H1 (cell line): ENCODE data around the gene GSPT1. TPM values are rescaled to one million over a fixed set of nuclear protein-coding genes. Genes with fewer than 3 reads are reported as not detected.

Experiments used
- CTCF ChIA-PET: fragments of 300-600 bp; sonication (Branson Sonifier 250); formaldehyde crosslinking; loops from one replicate; lab custom pipeline; 2021; ENCODE audit not compliant: partially characterized antibody; lab: Charles Lee
- POLR2A ChIA-PET: fragments of 300-600 bp; sonication (Branson Sonifier 250); formaldehyde crosslinking; loops from one replicate; lab custom pipeline; 2021; ENCODE audit warnings: inconsistent platforms; ENCODE audit not compliant: partially characterized antibody; lab: Charles Lee
- DNase-seq, 2 experiments: peaks; one replicate each; pipeline versions ENCODE4 v3.0.0 to v3.0.0-alpha.2; 2010 to 2022; ENCODE audit warnings: low spot score in 2 of 2, low read depth in 1 of 2, mixed read lengths in 1 of 2
- FAIRE-seq: peaks from 2 replicates; lab custom pipeline; 2011; peaks lifted over from hg19 to GRCh38; lab: Jason Lieb, UNC
- H2AFZ ChIP-seq: 2 replicates; pipeline ENCODE4 v1.8.1; 2012; ENCODE audit warnings: low read length, inconsistent platforms
- H2AK5ac ChIP-seq: 2 replicates; pipeline ENCODE4 v1.6.1; 2013; ENCODE audit warnings: low read depth, low read length
- H2BK120ac ChIP-seq: replicated peaks from 2 replicates; pipeline ENCODE3; 2013; ENCODE audit warnings: low read depth, low read length, inconsistent platforms
- H2BK12ac ChIP-seq: 2 replicates; pipeline ENCODE4 v1.6.1; 2013; ENCODE audit warnings: low read depth, low read length
- H2BK15ac ChIP-seq: 2 replicates; pipeline ENCODE4 v1.6.1; 2013; ENCODE audit warnings: low read length
- H2BK20ac ChIP-seq: 2 replicates; pipeline ENCODE4 v1.6.1; 2013; ENCODE audit warnings: low read length
- H2BK5ac ChIP-seq: 2 replicates; pipeline ENCODE4 v1.6.1; 2013; ENCODE audit warnings: low read depth, low read length
- H3K14ac ChIP-seq: 2 replicates; pipeline ENCODE4 v1.6.1; 2013; ENCODE audit warnings: inconsistent platforms; ENCODE audit not compliant: insufficient read length
- H3K18ac ChIP-seq: 2 replicates; pipeline ENCODE4 v1.6.1; 2013; ENCODE audit warnings: low read length; ENCODE audit errors: extremely low read depth
- H3K23ac ChIP-seq: 2 replicates; pipeline ENCODE4 v1.6.1; 2013; ENCODE audit warnings: inconsistent platforms; ENCODE audit not compliant: insufficient read length
- H3K23me2 ChIP-seq: 2 replicates; pipeline ENCODE4 v1.6.1; 2013; ENCODE audit warnings: low read depth, low read length
- H3K27ac ChIP-seq: 2 replicates; pipeline ENCODE4 v1.6.1; 2011; ENCODE audit warnings: low read depth, low read length, inconsistent platforms
- H3K27me3 ChIP-seq, 4 experiments: replicated peaks in 1 of 4; 1 replicate in 1 of 4; 2 replicates in 3 of 4; pipeline versions ENCODE4 v1.6.1 to v1.8.1; 2011 to 2013; ENCODE audit warnings: low read length in 3 of 4, mild to moderate bottlenecking in 3 of 4, inconsistent platforms in 2 of 4, mixed read lengths in 2 of 4, moderate library complexity in 1 of 4; ENCODE audit not compliant: control insufficient read depth in 3 of 4, insufficient read depth in 3 of 4; ENCODE audit errors: extremely low read depth in 1 of 4
- H3K36me3 ChIP-seq, 4 experiments: 2 replicates each; pipeline versions ENCODE4 v1.6.1 to v1.8.1; 2011 to 2013; ENCODE audit warnings: mild to moderate bottlenecking in 4 of 4, low read length in 3 of 4, moderate library complexity in 2 of 4, control low read depth in 1 of 4, inconsistent platforms in 1 of 4; ENCODE audit not compliant: insufficient read depth in 4 of 4, control insufficient read depth in 2 of 4
- H3K4ac ChIP-seq: replicated peaks from 2 replicates; pipeline ENCODE3; 2013; ENCODE audit warnings: low read length, low read depth, mixed read lengths, inconsistent platforms; ENCODE audit not compliant: insufficient read length
- H3K4me1 ChIP-seq, 4 experiments: replicated peaks in 1 of 4; 1 replicate in 1 of 4; 2 replicates in 3 of 4; pipeline versions ENCODE4 v1.6.1 to v1.8.1; 2011 to 2013; ENCODE audit warnings: low read length in 3 of 4, inconsistent platforms in 2 of 4, mixed read lengths in 1 of 4; ENCODE audit not compliant: insufficient read depth in 4 of 4, control insufficient read depth in 3 of 4
- H3K4me2 ChIP-seq, 2 experiments: 2 replicates each; pipeline versions ENCODE4 v1.6.1 to v1.8.1; 2011 to 2013; ENCODE audit warnings: low read depth in 2 of 2, low read length in 2 of 2, control low read depth in 1 of 2, inconsistent platforms in 1 of 2, mild to moderate bottlenecking in 1 of 2; ENCODE audit not compliant: insufficient read depth in 1 of 2
- H3K4me3 ChIP-seq, 4 experiments: fragments of 200-600, 300-600 bp in 1 of 4; sonication (generic), shearing (Covaris generic), sonication (Bioruptor Twin) in 1 of 4; 2 replicates each; pipeline versions ENCODE4 v1.5.1 to v1.8.1; 2011 to 2016; ENCODE audit warnings: low read length in 4 of 4, low read depth in 3 of 4, control low read depth in 2 of 4, inconsistent platforms in 2 of 4, mild to moderate bottlenecking in 2 of 4, mixed read lengths in 1 of 4, moderate library complexity in 1 of 4; ENCODE audit not compliant: insufficient read depth in 2 of 4; ENCODE audit errors: extremely low read depth in 1 of 4
- H3K56ac ChIP-seq: replicated peaks from 2 replicates; pipeline ENCODE3; 2013; ENCODE audit warnings: low read depth, mild to moderate bottlenecking, mixed read lengths, low read length, inconsistent platforms; ENCODE audit not compliant: insufficient read length
- H3K79me1 ChIP-seq: 2 replicates; pipeline ENCODE4 v1.6.1; 2013; ENCODE audit warnings: low read depth, low read length, control low read depth
- H3K79me2 ChIP-seq, 2 experiments: 2 replicates each; pipeline versions ENCODE4 v1.6.1 to v1.8.1; 2012 to 2013; ENCODE audit warnings: low read length in 2 of 2, mild to moderate bottlenecking in 2 of 2, inconsistent platforms in 1 of 2; ENCODE audit not compliant: insufficient read depth in 2 of 2, control insufficient read depth in 1 of 2
- H3K9ac ChIP-seq, 4 experiments: replicated peaks in 1 of 4; 1 replicate in 1 of 4; 2 replicates in 3 of 4; pipeline versions ENCODE4 v1.6.1 to v1.8.1; 2011 to 2013; ENCODE audit warnings: low read depth in 3 of 4, low read length in 3 of 4, control low read depth in 2 of 4, mild to moderate bottlenecking in 2 of 4, moderate library complexity in 2 of 4, inconsistent platforms in 1 of 4; ENCODE audit errors: extremely low read depth in 1 of 4
- H3K9me3 ChIP-seq, 2 experiments: 2 replicates each; pipeline versions ENCODE4 v1.6.1 to v1.8.1; 2012 to 2013; ENCODE audit warnings: mild to moderate bottlenecking in 2 of 2, moderate library complexity in 2 of 2, control low read depth in 1 of 2, inconsistent platforms in 1 of 2, low read depth in 1 of 2, low read length in 1 of 2, mixed read lengths in 1 of 2; ENCODE audit not compliant: insufficient read depth in 2 of 2
- H4K20me1 ChIP-seq, 2 experiments: replicated peaks in 1 of 2; 2 replicates each; pipeline versions ENCODE3 to v1.8.1; 2011 to 2013; ENCODE audit warnings: inconsistent platforms in 2 of 2, low read length in 2 of 2, mild to moderate bottlenecking in 1 of 2; ENCODE audit not compliant: insufficient read depth in 2 of 2, control insufficient read depth in 1 of 2
- H4K5ac ChIP-seq: 2 replicates; pipeline ENCODE4 v1.6.1; 2013; ENCODE audit warnings: low read length, low read depth, mixed read lengths, inconsistent platforms; ENCODE audit not compliant: insufficient read length
- H4K8ac ChIP-seq: 2 replicates; pipeline ENCODE4 v1.8.0; 2013; ENCODE audit warnings: mild to moderate bottlenecking, moderate library complexity, low read length, inconsistent platforms; ENCODE audit not compliant: insufficient read depth; ENCODE audit errors: extremely low read depth
- H4K91ac ChIP-seq: replicated peaks from 2 replicates; pipeline ENCODE3; 2013; ENCODE audit warnings: low read length, mixed read lengths, inconsistent platforms; ENCODE audit not compliant: insufficient read length
- CBX8 ChIP-seq: fragments of 300-800, 300-1000 bp; sonication (generic); IDR thresholded peaks from 2 replicates; pipeline ENCODE4 v1.7.1; 2016; ENCODE audit warnings: low read depth, low read length, borderline replicate concordance
- CREB1 ChIP-seq: IDR thresholded peaks from 2 replicates; pipeline ENCODE4 v1.6.1; 2012; ENCODE audit warnings: inconsistent platforms
- CTBP2 ChIP-seq: IDR thresholded peaks from 2 replicates; pipeline ENCODE4 v1.7.0; 2011; ENCODE audit warnings: borderline replicate concordance, mild to moderate bottlenecking, moderate library complexity, mixed read lengths, low read length; ENCODE audit not compliant: insufficient read depth, insufficient read length
- EZH2 ChIP-seq: fragments of 200-600 bp; sonication (generic); IDR thresholded peaks from 2 replicates; pipeline ENCODE4 v1.7.1; 2012; ENCODE audit warnings: low read depth, mild to moderate bottlenecking, moderate library complexity, low read length, inconsistent platforms; ENCODE audit not compliant: severe bottlenecking
- HDAC2 ChIP-seq, 2 experiments: fragments of 300-600 bp in 1 of 2; sonication (generic) in 1 of 2; IDR thresholded peaks; 2 replicates each; pipeline ENCODE4 v1.6.1; 2011 to 2012; ENCODE audit warnings: low read depth in 2 of 2, low read length in 2 of 2, mild to moderate bottlenecking in 2 of 2, moderate library complexity in 2 of 2, borderline replicate concordance in 1 of 2, inconsistent platforms in 1 of 2
- POLR2AphosphoS5 ChIP-seq: IDR thresholded peaks from 2 replicates; pipeline ENCODE4 v1.6.1; 2011; ENCODE audit warnings: low read depth, low read length
- RFX5 ChIP-seq: IDR thresholded peaks from 2 replicates; pipeline ENCODE4 v1.6.1; 2011; ENCODE audit warnings: low read depth, low read length, improper control_type of control experiment, borderline replicate concordance
- SIX5 ChIP-seq: IDR thresholded peaks from 2 replicates; pipeline ENCODE4 v1.6.1; 2011; ENCODE audit warnings: mild to moderate bottlenecking, low read depth, low read length
- SUZ12 ChIP-seq: fragments of 200-600 bp; sonication (generic); IDR thresholded peaks from 2 replicates; pipeline ENCODE4 v1.6.1; 2012; ENCODE audit warnings: mild to moderate bottlenecking, inconsistent platforms, low read length, moderate library complexity, mixed read lengths
- WGBS, 2 experiments: shearing (Covaris generic) in 1 of 2; methylation state at CpG; one replicate each; pipeline versions ENCODE4 v1.1.6 to v1.1.7; 2013 to 2015; ENCODE audit warnings: low lambda C conversion rate in 2 of 2, mixed read lengths in 2 of 2, inconsistent platforms in 1 of 2, low coverage in 1 of 2, missing lambda C conversion rate in 1 of 2; ENCODE audit not compliant: insufficient replicate concordance in 2 of 2, insufficient coverage in 1 of 2, insufficient read length in 1 of 2; ENCODE audit errors: extremely low coverage in 1 of 2, missing lambda C conversion rate in 1 of 2; 5-methylcytosine and 5-hydroxymethylcytosine counted together
- polyA plus RNA-seq, 7 experiments: library from polyadenylated mRNA; depleted of rRNA in 3 of 7; stranded (reverse) in 5 of 7; unstranded in 2 of 7; fragments of >200 nt in 5 of 7; fragments of 200-250 nt in 2 of 7; gene quantifications; 1 replicate in 5 of 7; 2 replicates in 1 of 7; 4 replicates in 1 of 7; pipeline versions ENCODE4 v1.2.1 to v1.2.3, GENCODE V29; 2011 to 2013; ENCODE audit warnings: missing spikeins in 2 of 7, mixed read lengths in 2 of 7
- total RNA-seq: library from RNA; stranded (reverse); fragmentation: NEBNext Ultra II Directional; extraction: Animal tissue kit (Norgen Biotek cat#: 25700); gene quantifications from 2 replicates; pipeline ENCODE4 v1.2.1, GENCODE V29; 2021
- TF ChIP-seq, protein P1 (sequence below): IDR thresholded peaks from 2 replicates; pipeline ENCODE4 v1.6.1; 2012; ENCODE audit warnings: inconsistent platforms

GSPT1 gene
- total and polyA plus RNA-seq, 2 of the 8 experiments (the other 6 are each of a cell fraction or from before 2014, with no cell fraction given): 51.0 to 204 TPM

DNA sequence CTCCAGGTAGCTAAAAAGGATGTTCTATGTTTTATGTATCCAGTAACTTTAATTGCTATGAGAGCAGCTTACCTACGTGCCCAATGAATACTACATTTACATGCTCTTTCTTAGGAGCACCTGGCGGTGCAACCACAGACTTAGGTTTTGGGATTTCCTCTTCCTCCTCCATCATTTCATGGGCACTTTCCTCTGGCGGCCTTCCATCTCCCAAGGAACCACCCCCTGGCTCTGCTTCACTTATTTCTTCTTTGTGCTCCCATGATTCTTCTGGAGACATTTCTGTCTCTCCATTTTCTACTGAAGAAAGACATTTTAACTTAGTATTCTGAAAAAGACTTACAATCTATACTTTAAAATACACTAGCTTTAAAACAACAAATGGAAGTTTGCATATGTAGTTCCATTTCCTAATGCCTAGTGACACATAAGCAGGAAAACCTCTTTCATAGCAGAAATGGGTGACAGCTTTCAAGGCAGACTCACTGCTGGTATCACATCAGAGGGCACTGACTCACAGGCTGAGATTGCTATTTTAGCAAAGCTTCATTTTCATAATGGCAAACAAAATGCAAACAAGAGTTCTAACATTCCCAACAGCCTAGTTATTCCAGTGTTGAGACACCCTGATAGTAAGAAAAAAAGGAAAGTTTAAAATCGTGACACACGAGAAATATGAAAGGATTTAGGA is 19.1 kb downstream of the GSPT1 start:
- Histone ChIP-seq H4K91ac (no peak overlapping the region), H2BK15ac (no peak overlapping the region), H2AK5ac (no peak overlapping the region), H3K27ac (no peak overlapping the region), H4K20me1 (peaks cover 0 to 11% of the 10 kb centered on the region in 2 experiments), H3K4me3 (no peak overlapping the region), H3K14ac (no peak overlapping the region), H3K9ac (no peak overlapping the region), H3K9me3 (no peaks in the 10 kb centered on the region), H3K4me2 (no peak overlapping the region), H3K18ac (no peak overlapping the region), H3K4ac (no peak overlapping the region), H2BK20ac (no peak overlapping the region), H2BK12ac (no peak overlapping the region), H3K79me2 (peaks cover 15 to 45% of the 10 kb centered on the region in 2 experiments; a peak in 3 of 4 replicates), H4K5ac (no peak overlapping the region), H3K79me1 (peaks cover 5% of the 10 kb centered on the region), H2BK5ac (no peak overlapping the region), H3K36me3 (peaks cover 4 to 37% (median 22%) of the 10 kb centered on the region in 4 experiments; a peak in 6 of 8 replicates), H4K8ac (no peak overlapping the region), H3K27me3 (no peaks in the 10 kb centered on the region), H3K56ac (no peak overlapping the region), H2AFZ (no peak overlapping the region), H2BK120ac (no peak overlapping the region), H3K4me1 (no peaks in the 10 kb centered on the region; a peak in 2 of 7 replicates), H3K23ac (no peak overlapping the region), H3K23me2 (no peaks in the 10 kb centered on the region)
- WGBS, 2 experiments: 86% methylated on average over 5 of the region's 5 CpGs; no CpG with 5 or more reads in 1 of the 2 experiments
- ChIA-PET CTCF (interaction anchor here (1.7 kb wide), 1 partner anchor 171 kb away, joined by 4 read pairs; no protein-coding TSS in a partner anchor), POLR2A (interaction anchor here (0.7 kb wide), 1 partner anchor 1002 kb away, joined by 3 read pairs; no protein-coding TSS in a partner anchor)
- DNase-seq (no peak), FAIRE-seq (no peak)
- TF ChIP-seq EZH2 (no peak), SIX5 (no peak), CREB1 (no peak), SUZ12 (no peak), RFX5 (no peak), CBX8 (no peak), CTBP2 (no peak), HDAC2 (IDR thresholded peaks at IDR 0.05; ENCODE audit: borderline replicate concordance in 1 of 2, low read depth in 2 of 2, low read length in 2 of 2) (no peak), POLR2AphosphoS5 (no peak)
- TF ChIP-seq, protein P1, sequence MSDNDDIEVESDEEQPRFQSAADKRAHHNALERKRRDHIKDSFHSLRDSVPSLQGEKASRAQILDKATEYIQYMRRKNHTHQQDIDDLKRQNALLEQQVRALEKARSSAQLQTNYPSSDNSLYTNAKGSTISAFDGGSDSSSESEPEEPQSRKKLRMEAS: no peak
